Neuronal stem cell (in vitro differentiated cells): Measurements from ENCODE around the gene CD63. TPM values are rescaled to one million over a fixed set of nuclear protein-coding genes. Genes with fewer than 3 reads are reported as not detected.

Experiments used
- DNase-seq: peaks from one replicate; pipeline ENCODE4 v3.0.0-alpha.2; 2013; ENCODE audit warnings: low spot score
- H2AFZ ChIP-seq: one replicate; pipeline ENCODE4 v1.6.1; 2013; ENCODE audit warnings: mild to moderate bottlenecking, low read length, inconsistent platforms
- H2AK5ac ChIP-seq: 2 replicates; pipeline ENCODE4 v1.6.1; 2013; ENCODE audit warnings: low read depth, mild to moderate bottlenecking, inconsistent platforms, low read length, moderate library complexity, mixed read lengths
- H2BK120ac ChIP-seq: 2 replicates; pipeline ENCODE4 v1.6.1; 2013; ENCODE audit warnings: low read depth, mild to moderate bottlenecking, inconsistent platforms, low read length, moderate library complexity, mixed read lengths
- H2BK12ac ChIP-seq: one replicate; pipeline ENCODE4 v1.6.1; 2013; ENCODE audit warnings: low read length, inconsistent platforms
- H2BK15ac ChIP-seq: 2 replicates; pipeline ENCODE4 v1.6.1; 2013; ENCODE audit warnings: mild to moderate bottlenecking, low read length, inconsistent platforms, mixed read lengths
- H2BK5ac ChIP-seq: one replicate; pipeline ENCODE4 v1.6.1; 2013; ENCODE audit warnings: inconsistent platforms, mild to moderate bottlenecking, low read length, moderate library complexity
- H3K14ac ChIP-seq: one replicate; pipeline ENCODE4 v1.6.1; 2013; ENCODE audit warnings: low read length, inconsistent platforms
- H3K18ac ChIP-seq: 2 replicates; pipeline ENCODE4 v1.6.1; 2013; ENCODE audit warnings: low read length, inconsistent platforms
- H3K23ac ChIP-seq: 2 replicates; pipeline ENCODE4 v1.6.1; 2013; ENCODE audit warnings: low read depth, mild to moderate bottlenecking, mixed read lengths, low read length, inconsistent platforms; ENCODE audit not compliant: poor library complexity
- H3K27ac ChIP-seq: replicated peaks from 3 replicates; pipeline ENCODE4 v1.5.1; 2013; ENCODE audit warnings: low read length, inconsistent platforms
- H3K27me3 ChIP-seq, 3 experiments: 2 replicates each; pipeline ENCODE4 v1.6.1; 2013; ENCODE audit warnings: low read length in 3 of 3, mild to moderate bottlenecking in 2 of 3, inconsistent platforms in 1 of 3, low read depth in 1 of 3, mixed read lengths in 1 of 3, moderate library complexity in 1 of 3; ENCODE audit not compliant: control insufficient read depth in 3 of 3, insufficient read depth in 3 of 3
- H3K36me3 ChIP-seq, 2 donors: replicated peaks in 1 of 2; 2 replicates each; pipeline ENCODE4 v1.6.1; 2013; ENCODE audit warnings: low read length in 2 of 2; ENCODE audit not compliant: control insufficient read depth in 2 of 2, insufficient read depth in 2 of 2
- H3K4ac ChIP-seq: 2 replicates; pipeline ENCODE4 v1.6.1; 2013; ENCODE audit warnings: inconsistent platforms, mild to moderate bottlenecking, low read length, moderate library complexity
- H3K4me1 ChIP-seq, 2 donors: 1 replicate in 1 of 2; 2 replicates in 1 of 2; pipeline ENCODE4 v1.6.1; 2013; ENCODE audit warnings: low read length in 2 of 2, low read depth in 1 of 2; ENCODE audit not compliant: control insufficient read depth in 2 of 2, insufficient read depth in 1 of 2
- H3K4me2 ChIP-seq: one replicate; pipeline ENCODE4 v1.6.1; 2013; ENCODE audit warnings: mild to moderate bottlenecking, low read length, inconsistent platforms; ENCODE audit not compliant: insufficient read depth, poor library complexity, severe bottlenecking
- H3K4me3 ChIP-seq, 2 donors: 2 replicates each; pipeline ENCODE4 v1.5.1; 2013; ENCODE audit warnings: low read length in 2 of 2, mild to moderate bottlenecking in 2 of 2, inconsistent platforms in 1 of 2, moderate library complexity in 1 of 2
- H3K79me1 ChIP-seq: one replicate; pipeline ENCODE4 v1.6.1; 2013; ENCODE audit warnings: low read depth, mild to moderate bottlenecking, inconsistent platforms, low read length, moderate library complexity
- H3K9ac ChIP-seq: one replicate; pipeline ENCODE4 v1.6.1; 2013; ENCODE audit warnings: mild to moderate bottlenecking, low read depth, low read length, inconsistent platforms; ENCODE audit not compliant: poor library complexity
- H3K9me3 ChIP-seq, 2 donors: replicated peaks in 1 of 2; 2 replicates each; pipeline versions ENCODE3 to v1.6.1; 2013; ENCODE audit warnings: low read length in 2 of 2, mild to moderate bottlenecking in 2 of 2, inconsistent platforms in 1 of 2, low read depth in 1 of 2, mixed read lengths in 1 of 2, moderate library complexity in 1 of 2; ENCODE audit not compliant: control insufficient read depth in 2 of 2, insufficient read depth in 1 of 2
- H4K8ac ChIP-seq: one replicate; pipeline ENCODE4 v1.6.1; 2013; ENCODE audit warnings: low read depth, mild to moderate bottlenecking, inconsistent platforms, low read length, moderate library complexity
- H4K91ac ChIP-seq: one replicate; pipeline ENCODE4 v1.6.1; 2013; ENCODE audit warnings: low read length, low read depth, mild to moderate bottlenecking, inconsistent platforms; ENCODE audit not compliant: poor library complexity
- WGBS, 2 donors: extraction: QIAGEN DNeasy Blood & Tissue Kit; methylation state at CpG; one replicate each; pipeline ENCODE4 v1.1.7; 2013; ENCODE audit warnings: missing lambda C conversion rate in 2 of 2, mixed read lengths in 1 of 2; ENCODE audit not compliant: insufficient read length in 2 of 2, insufficient replicate concordance in 1 of 2; ENCODE audit errors: extremely low coverage in 2 of 2; 5-methylcytosine and 5-hydroxymethylcytosine counted together
- small RNA-seq: library from polyadenylated mRNA; stranded (forward); fragments of <200 nt; extraction: miRNeasy Mini kit (QIAGEN cat#:217004); gene quantifications from one replicate; pipeline ENCODE3, GENCODE V24; 2013; ENCODE audit not compliant: insufficient read depth

CD63 gene

GRCh38 chr12:55676707-55677106 lies 52.1 kb downstream of the CD63 start:
- no peaks in the 10 kb centered on the region for H3K36me3 ChIP-seq
- no peak overlapping the region for H3K18ac ChIP-seq
- H3K9me3 ChIP-seq: no peaks in the 10 kb centered on the region
- no peak overlapping the region for H2AK5ac ChIP-seq
- H3K79me1 ChIP-seq: no peaks in the 10 kb centered on the region
- H2BK15ac ChIP-seq: no peak overlapping the region
- H2BK12ac ChIP-seq: no peak overlapping the region
- H2AFZ ChIP-seq: no peak overlapping the region
- H3K4me3 ChIP-seq: no peak overlapping the region
- no peak overlapping the region for H4K91ac ChIP-seq
- H3K4me2 ChIP-seq: no peak overlapping the region
- 100% methylated on average over 1 of the region's 6 CpGs; no CpG with 5 or more reads in 1 of the 2 donors for WGBS, 2 donors
- DNase-seq: no peak
- H2BK5ac ChIP-seq: no peak overlapping the region
- peaks cover 0 to 8% (median 0%) of the 10 kb centered on the region in 3 experiments for H3K27me3 ChIP-seq
- no peak overlapping the region for H3K23ac ChIP-seq
- H3K9ac ChIP-seq: no peak overlapping the region
- no peak overlapping the region for H4K8ac ChIP-seq
- H2BK120ac ChIP-seq: no peak overlapping the region
- H3K14ac ChIP-seq: no peak overlapping the region
- H3K4ac ChIP-seq: no peak overlapping the region
- H3K27ac ChIP-seq: no peak overlapping the region
- H3K4me1 ChIP-seq: peaks cover 2 to 6% of the 10 kb centered on the region in 2 donors

- Histone ChIP-seq H3K14ac (no peak overlapping the region), H3K18ac (no peak overlapping the region), H2AFZ (no peak overlapping the region), H3K4me1 (no peaks in the 10 kb centered on the region), H3K4me2 (no peak overlapping the region), H2BK120ac (no peak overlapping the region), H3K4ac (no peak overlapping the region), H4K8ac (no peak overlapping the region), H3K27ac (no peak overlapping the region), H4K91ac (no peak overlapping the region), H2AK5ac (no peak overlapping the region), H3K79me1 (no peaks in the 10 kb centered on the region), H2BK15ac (no peak overlapping the region), H3K27me3 (peaks cover 0 to 8% (median 0%) of the 10 kb centered on the region in 3 experiments), H3K36me3 (no peaks in the 10 kb centered on the region), H3K23ac (no peak overlapping the region), H3K9ac (no peak overlapping the region), H3K4me3 (no peak overlapping the region), H2BK12ac (no peak overlapping the region), H2BK5ac (no peak overlapping the region), H3K9me3 (no peaks in the 10 kb centered on the region)
- WGBS, 2 donors: no CpG with 5 or more reads among the region's 8 CpGs
- DNase-seq: no peak
Measured at GRCh38 chr12:55675666-55676065, 53.1 kb downstream of the CD63 start.

Small RNAs within 50 kb of the gene (small RNA-seq; reads per million reads assigned to genes)
- gene AC009779.1 (not detected), gene RF00017 (not detected)
